HG03139 (cell line): Measurements from ENCODE around the gene VPS50.
"Not testable (repeated sequence)": the region's sequence is repeated elsewhere in the genome, so short reads cannot be mapped to it uniquely, and the experiment has no call there.

Experiments used
- ATAC-seq: cut with Tn5 transposase; IDR thresholded peaks from one replicate; pipeline ENCODE4 v1.9.1; 2021; ENCODE audit not compliant: unreplicated experiment

Gene VPS50

DNA sequence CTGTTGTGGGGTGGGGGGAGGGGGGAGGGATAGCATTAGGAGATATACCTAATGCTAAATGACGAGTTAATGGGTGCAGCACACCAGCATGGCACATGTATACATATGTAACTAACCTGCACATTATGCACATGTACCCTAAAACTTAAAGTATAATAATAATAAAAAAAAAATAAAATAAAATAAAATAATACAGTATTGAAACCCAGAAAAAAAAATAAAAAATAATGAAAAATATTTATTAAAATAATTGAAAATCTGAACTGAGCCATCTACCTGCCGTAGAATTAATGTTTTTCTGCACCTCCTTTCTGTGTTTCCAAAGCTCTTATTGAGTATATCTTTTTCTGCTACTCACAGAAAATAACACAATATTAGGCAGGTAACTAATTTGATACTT lies 94.1 kb downstream of the VPS50 start:
- not testable (repeated sequence) for ATAC-seq

DNA sequence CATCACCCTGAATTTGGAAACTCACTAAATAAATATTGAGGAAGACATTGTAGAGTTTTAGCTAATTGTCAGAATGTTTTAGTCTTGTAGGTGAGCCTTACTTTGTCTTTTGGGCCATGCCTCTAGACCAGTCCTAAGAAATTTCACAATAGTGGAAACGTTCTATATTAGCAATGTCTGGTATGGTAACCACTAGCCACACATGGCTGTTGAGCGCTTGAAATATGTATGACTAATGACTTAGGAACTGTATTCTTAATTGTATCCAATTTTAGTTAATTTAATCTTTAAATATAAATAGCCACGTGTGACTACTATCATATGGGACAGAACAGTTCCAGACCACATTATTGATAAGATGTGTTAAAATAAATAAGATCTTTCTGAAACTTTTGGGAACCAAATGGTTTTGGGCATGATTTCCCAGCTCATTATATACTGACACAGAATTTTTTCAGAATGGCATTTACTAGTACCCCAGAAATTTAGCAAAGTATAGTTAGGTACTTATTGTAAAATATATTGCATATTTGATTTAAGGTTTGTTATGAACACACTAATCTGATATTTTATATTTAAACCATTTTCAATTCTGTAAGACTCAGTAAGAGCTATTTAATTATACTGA lies 95.0 kb downstream of the VPS50 start:
- no peak for ATAC-seq

DNA sequence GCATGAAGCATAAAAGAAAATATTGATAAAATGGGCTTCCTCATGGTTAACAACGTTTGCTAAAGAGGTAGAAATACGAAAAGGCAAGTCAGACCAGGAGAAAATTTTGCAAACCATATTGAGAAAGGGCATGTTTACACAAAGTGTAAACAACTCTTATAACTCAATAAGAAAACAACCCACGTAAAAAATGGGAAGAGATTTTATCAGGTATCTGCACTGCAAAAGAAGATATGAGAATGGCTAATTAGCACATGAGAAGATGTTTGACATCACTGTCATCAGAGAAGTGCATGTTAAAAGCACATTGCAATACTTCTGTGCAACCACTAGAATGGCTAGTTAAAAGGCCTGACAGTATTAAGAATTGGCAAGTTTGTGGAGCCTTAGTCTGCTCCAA lies 99.5 kb downstream of the VPS50 start:
- no peak for ATAC-seq

DNA sequence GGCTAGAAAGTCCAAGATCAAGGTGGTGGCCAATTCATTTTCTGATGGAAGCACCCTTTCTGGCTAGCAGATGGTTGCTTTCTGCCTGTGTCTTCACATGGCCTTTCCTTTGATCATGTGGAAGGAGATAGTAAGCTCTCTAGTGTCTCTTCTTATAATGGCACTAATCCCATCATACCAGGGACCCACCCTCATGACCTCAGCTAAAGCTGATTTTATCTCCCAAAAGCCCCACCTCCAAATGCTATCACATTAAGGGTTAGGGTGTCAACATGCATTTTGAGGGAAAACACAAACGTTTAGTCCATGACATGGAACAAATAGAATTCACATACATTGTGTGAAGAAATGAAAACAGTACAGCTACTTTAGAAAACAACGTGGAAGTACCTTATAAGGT lies 100.0 kb downstream of the VPS50 start:
- ATAC-seq: no peak

DNA sequence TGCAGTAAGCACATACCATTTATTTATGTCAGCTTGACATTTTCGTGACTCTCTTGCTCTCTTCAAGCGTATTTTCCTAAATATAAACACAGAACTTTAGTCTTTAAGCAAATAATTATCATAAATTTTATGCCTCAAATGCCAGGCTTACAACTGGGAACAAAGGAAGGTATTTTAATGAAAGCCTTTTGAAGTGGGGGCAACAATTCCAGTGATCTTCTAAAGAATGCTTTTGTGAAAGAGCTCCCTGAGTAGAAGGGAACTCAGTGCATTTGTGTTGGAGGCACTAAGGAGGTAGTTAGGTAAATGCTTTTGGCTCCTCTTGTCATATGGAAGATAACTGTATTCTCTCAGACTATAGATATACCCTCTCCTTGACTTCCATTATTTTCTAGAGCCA lies 104.9 kb downstream of the VPS50 start:
- no peak for ATAC-seq

DNA sequence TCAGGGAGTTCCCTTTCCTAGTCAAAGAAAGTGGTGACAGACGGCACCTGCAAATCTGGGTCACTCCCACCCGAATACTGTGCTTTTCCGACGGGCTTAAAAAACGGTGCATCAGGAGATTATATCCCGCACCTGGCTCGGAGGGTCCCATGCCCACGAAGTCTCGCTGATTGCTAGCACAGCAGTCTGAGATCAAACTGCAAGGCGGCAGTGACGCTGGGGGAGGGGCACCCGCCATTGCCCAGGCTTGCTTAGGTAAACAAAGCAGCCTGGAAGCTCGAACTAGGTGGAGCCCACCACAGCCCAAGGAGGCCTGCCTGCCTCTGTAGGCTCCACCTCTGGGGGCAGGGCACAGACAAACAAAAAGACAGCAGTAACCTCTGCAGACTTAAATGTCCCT lies 110.0 kb downstream of the VPS50 start:
- not testable (repeated sequence) for ATAC-seq

DNA sequence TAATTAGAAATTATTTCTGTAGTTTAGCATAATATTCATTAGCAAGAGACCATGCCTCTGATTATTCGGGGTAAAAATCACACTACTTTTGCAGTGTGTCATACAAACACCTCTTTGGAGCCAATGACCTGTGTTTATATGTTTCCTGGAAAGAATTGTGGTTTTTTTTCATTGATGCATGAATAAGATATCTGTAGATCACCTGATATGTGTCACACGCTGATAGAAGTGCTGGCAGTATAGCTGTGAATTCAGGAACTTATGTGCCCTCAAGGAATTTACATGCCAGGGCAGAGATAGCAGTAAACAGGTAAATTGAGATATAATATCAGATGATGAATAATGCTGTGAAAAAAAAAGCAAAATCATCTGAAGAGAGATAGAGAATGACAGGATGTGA lies 118.2 kb downstream of the VPS50 start:
- no peak for ATAC-seq

DNA sequence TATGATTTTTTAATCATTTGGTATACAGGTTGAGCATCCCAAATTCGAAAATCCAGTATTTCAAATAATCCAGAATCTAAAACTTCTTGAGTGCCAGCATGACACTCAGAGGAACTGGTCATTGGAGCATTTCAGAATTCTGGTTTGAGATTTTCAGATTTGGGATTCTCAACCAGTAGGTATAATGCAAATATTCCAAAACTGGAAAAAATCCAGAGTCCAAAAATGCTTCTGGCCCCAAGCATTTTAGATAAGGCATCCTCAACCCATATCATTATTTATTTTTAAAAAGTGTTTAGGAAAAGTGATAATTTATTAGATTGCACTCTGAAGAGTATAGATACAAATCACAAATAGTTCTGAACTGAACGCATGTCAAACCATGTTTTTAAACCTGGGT lies 120.7 kb downstream of the VPS50 start:
- no peak for ATAC-seq

DNA sequence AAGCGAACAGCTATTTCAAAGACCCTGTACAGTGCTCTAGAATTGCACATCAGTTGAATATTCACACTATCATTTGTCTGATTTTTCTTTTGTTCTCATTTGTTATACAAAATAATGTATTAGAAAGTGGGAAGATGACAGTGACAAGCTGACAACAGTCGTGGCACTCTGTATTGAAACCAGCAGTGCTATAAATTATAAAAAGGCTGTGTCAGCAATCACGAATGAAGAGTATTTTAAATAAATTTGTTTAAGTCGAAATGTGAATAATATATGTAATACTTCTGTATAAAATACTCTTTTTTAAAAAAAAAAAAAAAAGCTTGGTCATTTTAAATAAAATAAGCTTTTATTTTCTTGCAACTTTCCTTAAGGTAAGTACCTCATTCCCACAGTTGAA lies 122.6 kb downstream of the VPS50 start:
- ATAC-seq: no peak

DNA sequence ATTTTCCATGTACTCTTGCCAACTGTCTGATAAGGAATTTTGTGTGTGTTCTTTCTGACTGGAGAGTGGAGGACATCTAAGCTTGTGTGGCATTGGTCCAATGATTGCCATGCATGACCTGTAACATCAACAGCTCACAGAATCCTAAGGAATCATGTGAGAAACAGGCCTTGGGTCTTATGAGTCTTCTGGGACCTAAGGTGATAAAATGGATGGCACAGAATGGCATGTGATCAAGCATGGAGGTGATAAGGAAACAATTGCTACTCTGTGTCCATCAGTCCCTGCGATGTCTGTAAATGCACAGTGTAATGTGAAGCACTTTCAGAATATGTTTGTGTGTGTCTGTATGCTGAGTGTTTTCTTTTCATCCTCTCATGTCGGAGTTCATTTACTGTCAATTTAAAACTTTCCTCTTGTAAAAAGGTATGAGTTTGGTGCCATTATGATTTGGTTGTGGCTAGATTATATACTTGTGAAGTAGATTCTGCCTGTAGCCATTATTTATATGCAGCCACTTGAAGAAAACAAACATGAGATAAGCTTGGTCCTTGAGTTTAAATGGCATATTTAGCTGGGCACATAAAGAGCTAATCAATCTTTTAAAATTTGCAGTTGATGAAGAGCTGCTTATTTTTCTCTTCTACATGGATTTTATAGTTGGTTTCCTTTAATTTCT lies 127.5 kb downstream of the VPS50 start:
- ATAC-seq: no peak

DNA sequence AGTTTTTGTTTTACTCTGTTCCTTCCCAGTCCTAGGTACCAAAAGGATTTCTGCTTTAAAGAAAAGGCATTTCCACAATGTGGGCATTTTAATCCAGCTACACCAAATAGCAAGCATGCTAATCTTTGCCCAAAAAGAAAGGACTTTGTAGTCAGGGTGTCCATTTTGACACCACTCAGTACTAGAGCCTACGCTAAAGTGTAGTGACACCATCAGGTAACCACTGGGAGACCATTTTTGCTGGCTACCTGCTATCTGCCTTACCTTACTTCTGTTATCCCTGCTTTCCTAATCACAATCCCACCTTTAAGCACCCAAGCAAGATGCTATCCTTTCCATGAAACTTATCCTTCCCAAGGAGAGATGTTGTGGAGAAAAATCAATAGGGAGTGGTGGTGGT lies 129.7 kb downstream of the VPS50 start:
- no peak for ATAC-seq

DNA sequence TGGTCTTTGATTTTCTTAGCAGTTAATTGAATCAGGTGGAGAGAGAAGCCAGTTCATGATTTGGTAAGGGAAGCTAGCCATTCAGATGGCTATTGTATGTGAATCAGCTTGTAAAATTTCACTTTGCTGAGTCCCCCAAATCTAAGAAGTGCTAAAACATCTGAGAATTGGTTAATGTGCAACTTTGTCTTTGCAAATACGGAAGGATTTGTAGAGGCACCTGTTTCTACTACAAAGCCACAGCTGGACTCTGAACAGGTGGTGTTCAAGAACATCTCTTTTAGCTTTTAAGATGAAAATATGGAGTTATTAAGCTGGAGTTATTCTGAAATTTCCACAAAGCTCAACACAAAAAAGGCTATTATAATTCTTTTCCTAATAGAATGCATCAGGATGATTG lies 132.6 kb downstream of the VPS50 start:
- no peak for ATAC-seq

DNA sequence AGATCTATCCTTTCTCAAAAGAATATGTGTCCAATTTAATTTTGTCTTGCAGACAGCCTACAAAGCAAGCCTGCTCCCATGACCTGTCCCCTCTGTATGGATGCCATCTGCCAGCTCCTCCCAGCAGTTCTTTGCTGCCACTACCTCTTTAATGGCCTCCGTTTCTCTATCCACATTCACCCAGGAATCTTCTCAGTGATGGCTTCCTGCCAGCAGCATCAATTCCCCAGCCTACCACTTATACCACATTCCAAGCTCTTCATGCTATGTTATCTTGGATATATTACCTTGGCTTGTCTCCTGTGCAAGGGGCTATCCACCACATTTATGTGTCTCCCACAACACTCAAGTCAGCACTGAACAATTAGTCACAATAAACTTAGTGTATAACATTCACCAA lies 133.2 kb downstream of the VPS50 start:
- ATAC-seq: no peak

DNA sequence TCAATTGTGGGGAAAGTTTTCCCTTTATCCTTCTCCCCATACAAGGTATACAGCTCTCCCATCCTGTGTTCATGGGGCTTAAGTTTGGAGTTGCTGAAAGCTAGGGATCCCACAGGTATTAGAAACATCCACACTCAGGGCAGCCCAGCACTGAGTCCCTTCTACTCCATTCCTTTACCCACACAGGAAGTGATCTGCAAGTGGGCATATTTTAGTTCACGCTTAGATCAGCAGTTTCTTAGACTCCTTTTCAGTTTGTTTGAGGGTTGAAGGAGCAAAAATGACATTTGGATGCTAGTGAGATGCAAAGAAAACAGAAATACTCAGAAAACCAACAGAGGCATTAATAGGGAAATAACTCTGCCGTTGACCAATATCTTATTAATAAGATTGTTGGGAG lies 134.7 kb downstream of the VPS50 start:
- no peak for ATAC-seq

DNA sequence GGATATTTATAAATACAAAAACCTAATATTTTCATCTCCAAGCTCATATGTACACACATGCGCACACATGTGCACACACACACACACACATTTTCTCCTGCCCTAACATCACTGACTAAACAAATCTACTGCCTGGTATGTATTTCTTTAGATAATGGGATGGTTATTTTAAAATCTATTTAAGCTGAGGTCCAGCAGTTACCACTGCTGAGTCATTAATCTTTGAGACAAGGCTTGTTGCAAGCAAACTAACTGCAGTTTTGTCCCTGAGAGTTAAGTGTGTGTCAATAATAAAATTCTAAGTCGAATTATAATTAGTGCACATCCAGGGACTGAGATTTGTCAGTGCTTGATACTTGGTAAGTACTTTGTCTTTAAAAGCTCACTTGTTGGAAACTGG lies 135.1 kb downstream of the VPS50 start:
- ATAC-seq: no peak

DNA sequence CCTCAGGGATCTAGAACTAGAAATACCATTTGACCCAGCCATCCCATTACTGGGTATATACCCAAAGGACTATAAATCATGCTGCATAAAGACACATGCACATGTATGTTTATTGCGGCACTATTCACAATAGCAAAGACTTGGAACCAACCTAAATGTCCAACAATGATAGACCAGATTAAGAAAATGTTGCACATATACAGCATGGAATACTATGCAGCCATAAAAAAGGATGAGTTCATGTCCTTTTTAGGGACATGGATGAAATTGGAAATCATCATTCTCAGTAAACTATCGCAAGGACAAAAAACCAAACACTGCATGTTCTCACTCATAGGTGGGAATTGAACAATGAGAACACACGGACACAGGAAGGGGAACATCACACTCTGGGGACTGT lies 138.8 kb downstream of the VPS50 start:
- ATAC-seq: not testable (repeated sequence)

DNA sequence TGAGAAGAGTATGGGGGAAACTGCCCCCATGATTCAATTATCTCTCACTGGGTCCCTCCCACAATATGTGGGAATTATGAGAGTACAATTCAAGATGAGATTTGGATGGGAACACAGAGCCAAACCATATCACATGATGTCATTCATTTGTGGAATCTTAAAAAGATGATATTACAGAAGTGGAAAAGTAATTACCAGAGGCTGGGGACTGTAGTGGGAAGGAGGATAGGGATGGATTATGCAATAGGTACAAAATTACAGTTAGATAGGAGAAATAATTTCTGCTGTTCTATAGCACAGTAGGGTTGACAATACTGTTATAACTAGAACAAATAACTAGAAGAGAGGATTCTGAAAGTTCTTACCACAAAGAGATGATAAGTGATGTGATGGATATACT lies 141.4 kb downstream of the VPS50 start:
- ATAC-seq: no peak

DNA sequence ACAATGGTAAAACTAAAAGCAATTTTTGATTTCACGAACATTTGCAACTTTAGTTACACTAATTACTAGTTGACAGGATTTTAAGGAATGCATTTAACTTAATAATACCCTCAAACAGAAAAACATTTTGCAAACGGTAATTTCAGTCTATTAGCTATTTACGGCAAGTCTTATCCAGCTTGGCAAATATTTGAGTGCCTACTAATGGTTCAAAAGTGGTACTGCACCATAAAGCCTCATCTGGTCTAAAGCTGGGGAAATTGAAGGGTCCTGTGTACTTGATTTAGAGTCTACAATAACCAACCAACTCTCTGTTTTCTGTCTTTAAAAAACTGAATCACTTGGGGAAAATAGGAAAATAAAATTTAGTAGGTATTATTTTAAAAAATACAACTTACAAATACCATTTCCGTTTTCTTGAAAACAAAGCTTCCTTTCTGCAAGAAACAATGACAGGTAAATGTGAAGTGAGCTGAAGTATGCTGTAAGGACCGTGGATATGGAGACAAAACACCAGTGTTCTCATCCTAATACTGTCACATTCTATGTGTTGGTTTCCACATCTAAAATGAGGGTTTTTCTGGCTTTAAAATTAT lies 142.3 kb downstream of the VPS50 start:
- no peak for ATAC-seq

DNA sequence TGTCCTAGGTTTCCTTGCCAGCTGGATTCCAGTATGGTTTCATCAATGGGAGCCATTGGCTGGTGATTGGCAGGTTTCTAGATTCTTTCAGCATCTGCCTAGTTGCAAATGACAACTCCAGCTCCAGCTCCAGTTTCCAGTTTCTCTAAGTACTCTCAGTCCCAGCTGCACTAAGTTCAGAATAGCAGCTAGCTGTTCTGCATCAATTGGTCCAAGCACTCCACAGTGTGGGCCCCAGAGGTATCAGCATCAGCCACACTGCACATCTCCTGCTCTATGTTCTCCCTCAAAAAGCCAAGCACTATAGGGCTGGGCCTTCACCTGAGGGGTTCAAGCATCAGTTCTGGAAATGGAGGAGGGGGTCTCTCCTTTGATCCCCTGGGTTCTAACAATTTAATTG lies 143.4 kb downstream of the VPS50 start:
- no peak for ATAC-seq

DNA sequence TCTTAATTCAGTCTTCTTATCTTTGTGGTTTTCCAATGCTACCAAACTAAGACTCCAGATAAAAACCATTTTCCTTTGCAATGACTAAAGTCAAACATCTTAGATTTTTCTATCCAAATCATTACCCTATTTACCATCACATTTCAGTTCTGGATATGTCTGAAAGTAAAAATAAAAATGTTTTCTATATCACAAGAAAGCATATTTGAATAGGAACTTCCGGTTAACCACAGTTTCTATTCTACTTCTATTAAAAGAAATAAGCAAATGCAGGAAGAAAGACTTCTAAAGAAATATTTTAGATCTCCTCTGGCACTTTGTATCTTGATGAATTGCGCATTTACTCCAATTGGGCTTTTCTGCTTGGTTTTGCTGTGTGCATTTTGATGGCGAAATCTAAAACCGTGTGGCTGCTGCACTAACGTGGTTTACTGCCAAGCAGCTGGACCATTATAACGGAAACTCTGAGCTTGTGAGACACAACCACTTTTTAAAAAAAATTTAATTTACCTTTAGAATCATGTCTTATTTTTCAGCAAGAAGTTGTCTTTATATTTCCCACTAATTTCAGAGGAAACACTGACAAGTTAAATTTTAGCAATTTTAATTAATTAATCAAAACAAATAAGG lies 146.1 kb downstream of the VPS50 start:
- ATAC-seq: no peak

DNA sequence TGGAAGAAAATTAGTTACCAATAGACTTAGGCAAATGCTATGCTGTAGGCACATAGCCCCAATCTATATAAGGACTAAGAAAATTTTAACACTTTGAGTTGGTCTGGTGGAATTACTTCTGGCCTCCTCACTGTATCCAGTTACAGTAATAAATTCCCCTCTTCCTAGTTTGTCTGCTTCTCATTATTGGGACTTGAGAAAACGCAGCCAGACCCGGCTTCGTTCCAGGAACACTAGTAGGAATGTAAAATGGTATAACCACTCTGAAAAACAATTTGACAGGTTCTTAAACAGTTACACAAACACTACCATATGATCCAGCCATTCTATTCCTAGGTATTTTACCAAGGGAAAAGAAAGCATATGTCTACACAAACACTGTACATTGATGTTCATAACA lies 150.2 kb downstream of the VPS50 start:
- ATAC-seq: no peak

DNA sequence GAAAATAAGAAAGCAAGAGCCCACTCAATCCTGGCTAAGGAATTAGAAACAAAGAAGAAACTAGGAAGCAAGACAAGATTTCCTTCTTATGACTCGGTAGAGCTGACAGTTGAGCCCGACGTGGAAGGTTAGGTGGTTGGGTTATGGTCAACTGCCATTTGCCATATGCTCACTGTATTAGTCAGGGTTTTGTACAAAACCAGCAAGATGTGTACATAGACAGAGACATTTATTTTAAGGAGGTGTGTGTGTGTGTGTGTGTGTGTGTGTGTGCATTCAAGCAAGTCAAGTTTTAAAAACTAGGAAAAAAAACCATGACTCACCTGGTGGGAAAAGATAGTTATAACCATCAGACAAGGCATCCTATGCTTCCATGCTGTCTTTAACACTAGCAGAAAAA lies 158.5 kb downstream of the VPS50 start:
- ATAC-seq: no peak
